ENCODE results near the gene GLT8D2. TPM values are rescaled to one million over a fixed set of nuclear protein-coding genes. Genes with fewer than 3 reads are reported as not detected.

The GLT8D2 gene
- total and polyA plus RNA-seq, 2 experiments from 2014 or later, result 24.8 to 29.2 TPM

- no peak overlapping the region for H3K27ac ChIP-seq
- no peaks in the 10 kb centered on the region for H3K36me3 ChIP-seq (replicated peaks; ENCODE audit: insufficient read depth, low read depth)
- H3K4me3 ChIP-seq, result no peak overlapping the region
- no peak overlapping the region for H3K4me2 ChIP-seq
- DNase-seq (ENCODE audit: low spot score), result no peak
- H2AFZ ChIP-seq, result no peak overlapping the region
- H3K9me3 ChIP-seq (ENCODE audit: low read depth), result no peaks in the 10 kb centered on the region
- H3K4me1 ChIP-seq (ENCODE audit: insufficient read depth), result no peaks in the 10 kb centered on the region
- H3K27me3 ChIP-seq, result no peaks in the 10 kb centered on the region
- no peaks in the 10 kb centered on the region for H3K9me2 ChIP-seq (replicated peaks; ENCODE audit: insufficient read depth)
- WGBS (ENCODE audit: low lambda C conversion rate, missing lambda C conversion rate), result 86% methylated on average over 1 of the region's 1 CpG
- H3K79me2 ChIP-seq, result peaks cover 27% of the 10 kb centered on the region
- no peaks in the 10 kb centered on the region for H4K20me1 ChIP-seq (ENCODE audit: insufficient read depth, poor library complexity, severe bottlenecking)
- TF ChIP-seq EZH2 (IDR thresholded peaks at IDR 0.05; ENCODE audit: borderline replicate concordance), result no peak
- no peak for TF ChIP-seq EZH2phosphoT487 (IDR thresholded peaks at IDR 0.05; ENCODE audit: low read depth, severe bottlenecking, unreplicated experiment)
- no peak for TF ChIP-seq CTCF (IDR thresholded peaks at IDR 0.05; ENCODE audit: poor library complexity)
These were observed 23.7 kb upstream of the GLT8D2 start for GRCh38 chr12:104073699-104074098.

GRCh38 chr12:104072099-104072498, 22.1 kb upstream of the GLT8D2 start:
- Histone ChIP-seq H3K9me3 (ENCODE audit: low read depth) (no peaks in the 10 kb centered on the region), H3K27me3 (no peaks in the 10 kb centered on the region), H3K79me2 (peaks cover 34% of the 10 kb centered on the region), H3K4me2 (no peak overlapping the region), H3K4me3 (no peak overlapping the region), H3K9me2 (replicated peaks; ENCODE audit: insufficient read depth) (no peaks in the 10 kb centered on the region), H3K36me3 (replicated peaks; ENCODE audit: insufficient read depth, low read depth) (no peaks in the 10 kb centered on the region), H2AFZ (no peak overlapping the region), H3K27ac (no peak overlapping the region), H4K20me1 (ENCODE audit: insufficient read depth, poor library complexity, severe bottlenecking) (no peaks in the 10 kb centered on the region), H3K4me1 (ENCODE audit: insufficient read depth) (no peaks in the 10 kb centered on the region)
- no peak for DNase-seq (ENCODE audit: low spot score)
- TF ChIP-seq EZH2phosphoT487 (IDR thresholded peaks at IDR 0.05; ENCODE audit: low read depth, severe bottlenecking, unreplicated experiment), result no peak
- TF ChIP-seq CTCF (IDR thresholded peaks at IDR 0.05; ENCODE audit: poor library complexity), result no peak
- TF ChIP-seq EZH2 (IDR thresholded peaks at IDR 0.05; ENCODE audit: borderline replicate concordance), result no peak
- 89% methylated on average over 2 of the region's 2 CpGs for WGBS (ENCODE audit: low lambda C conversion rate, missing lambda C conversion rate)

- peaks cover 5% of the 10 kb centered on the region for H3K27me3 ChIP-seq
- peak overlapping the region; percentile 89 for H3K27ac ChIP-seq
- TF ChIP-seq CTCF (IDR thresholded peaks at IDR 0.05; ENCODE audit: poor library complexity) (no peak), EZH2 (IDR thresholded peaks at IDR 0.05; ENCODE audit: borderline replicate concordance) (no peak), EZH2phosphoT487 (IDR thresholded peaks at IDR 0.05; ENCODE audit: low read depth, severe bottlenecking, unreplicated experiment) (no peak)
- no peaks in the 10 kb centered on the region for H3K36me3 ChIP-seq (replicated peaks; ENCODE audit: insufficient read depth, low read depth)
- no peaks in the 10 kb centered on the region for H4K20me1 ChIP-seq (ENCODE audit: insufficient read depth, poor library complexity, severe bottlenecking)
- H3K4me3 ChIP-seq, result peak overlapping the region; percentile 93
- 2% methylated on average over 20 of the region's 41 CpGs for WGBS (ENCODE audit: low lambda C conversion rate, missing lambda C conversion rate)
- H3K79me2 ChIP-seq, result peaks cover 31% of the 10 kb centered on the region
- H3K9me2 ChIP-seq (replicated peaks; ENCODE audit: insufficient read depth), result no peaks in the 10 kb centered on the region
- peak; percentile 34 for DNase-seq (ENCODE audit: low spot score)
- H3K4me2 ChIP-seq, result peak overlapping the region; percentile 89
- H3K9me3 ChIP-seq (ENCODE audit: low read depth), result no peaks in the 10 kb centered on the region
- peaks cover 6% of the 10 kb centered on the region for H3K4me1 ChIP-seq (ENCODE audit: insufficient read depth)
- H2AFZ ChIP-seq, result peak overlapping the region; percentile 71
These were observed 14.9 kb upstream of the GLT8D2 start for GRCh38 chr12:104064842-104065427.
